OCI-LY1 (cell line): Measurements from ENCODE around the gene GALNT17.

Experiments used
- EZH2 ChIP-seq: fragments of 200-600 bp; sonication (generic), shearing (Covaris generic); IDR thresholded peaks from 2 replicates; pipeline ENCODE4 v1.8.0; 2017; ENCODE audit warnings: borderline replicate concordance, mixed run types, mild to moderate bottlenecking, antibody characterized with exemption, low read length, moderate library complexity, mixed read lengths
- TF ChIP-seq, protein P1 (sequence below): fragments of 200-600 bp; sonication (generic), shearing (Covaris generic); IDR thresholded peaks from 2 replicates; pipeline ENCODE4 v1.5.1; 2017; ENCODE audit warnings: mild to moderate bottlenecking, antibody characterized with exemption, low read length, moderate library complexity, mixed read lengths

DNA sequence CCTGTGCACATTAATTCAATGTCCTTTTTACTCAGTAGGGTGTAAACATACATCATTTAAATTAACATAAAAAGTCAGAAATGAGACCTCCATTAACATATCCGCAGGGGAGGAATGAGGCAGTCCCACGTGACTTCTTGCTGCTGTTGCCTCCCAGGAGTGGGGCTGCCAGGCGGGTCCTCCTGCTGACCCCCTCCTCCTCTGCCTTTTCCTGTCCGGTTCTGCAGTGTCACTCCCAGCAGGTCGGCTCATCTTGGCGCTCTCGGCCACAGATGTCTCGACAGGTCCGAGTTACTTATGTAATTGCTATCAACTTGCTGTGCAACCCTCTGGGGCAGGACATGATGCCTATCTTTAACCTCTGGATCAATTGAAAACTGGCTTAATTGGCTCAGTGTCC, 329.6 kb downstream of the GALNT17 start:
- TF ChIP-seq, protein P1, sequence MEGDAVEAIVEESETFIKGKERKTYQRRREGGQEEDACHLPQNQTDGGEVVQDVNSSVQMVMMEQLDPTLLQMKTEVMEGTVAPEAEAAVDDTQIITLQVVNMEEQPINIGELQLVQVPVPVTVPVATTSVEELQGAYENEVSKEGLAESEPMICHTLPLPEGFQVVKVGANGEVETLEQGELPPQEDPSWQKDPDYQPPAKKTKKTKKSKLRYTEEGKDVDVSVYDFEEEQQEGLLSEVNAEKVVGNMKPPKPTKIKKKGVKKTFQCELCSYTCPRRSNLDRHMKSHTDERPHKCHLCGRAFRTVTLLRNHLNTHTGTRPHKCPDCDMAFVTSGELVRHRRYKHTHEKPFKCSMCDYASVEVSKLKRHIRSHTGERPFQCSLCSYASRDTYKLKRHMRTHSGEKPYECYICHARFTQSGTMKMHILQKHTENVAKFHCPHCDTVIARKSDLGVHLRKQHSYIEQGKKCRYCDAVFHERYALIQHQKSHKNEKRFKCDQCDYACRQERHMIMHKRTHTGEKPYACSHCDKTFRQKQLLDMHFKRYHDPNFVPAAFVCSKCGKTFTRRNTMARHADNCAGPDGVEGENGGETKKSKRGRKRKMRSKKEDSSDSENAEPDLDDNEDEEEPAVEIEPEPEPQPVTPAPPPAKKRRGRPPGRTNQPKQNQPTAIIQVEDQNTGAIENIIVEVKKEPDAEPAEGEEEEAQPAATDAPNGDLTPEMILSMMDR, result no peak
- no peak for TF ChIP-seq EZH2
